Renal cortex interstitium (tissue), 11 donors: Measurements from ENCODE around the gene TULP4. TPM values are rescaled to one million over a fixed set of nuclear protein-coding genes. Genes with fewer than 3 reads are reported as not detected.
"Not testable (repeated sequence)": the region's sequence is repeated elsewhere in the genome, so short reads cannot be mapped to it uniquely, and the experiment has no call there.

Experiments used
- DNase-seq, 11 donors: peaks; one replicate each; pipeline ENCODE4 v3.0.0-alpha.2; 2013; ENCODE audit warnings: low read depth in 9 of 11, low spot score in 4 of 11; ENCODE audit errors: extremely low read depth in 1 of 11
- polyA plus RNA-seq, 3 donors: library from polyadenylated mRNA; unstranded; fragments of 120-200 nt; gene quantifications; one replicate each; pipeline ENCODE4 v1.2.1, GENCODE V29; 2013; ENCODE audit not compliant: insufficient read length in 3 of 3

The TULP4 gene
- polyA plus RNA-seq, 3 donors = 21.1 to 21.8 (median 21.8) TPM

- no peak for DNase-seq
Measured at GRCh38 chr6:158287047-158287446, 25.2 kb upstream of the TULP4 start.

GRCh38 chr6:158290040-158290439 lies 22.2 kb upstream of the TULP4 start:
- DNase-seq = no peak

- DNase-seq = no peak
Measured at GRCh38 chr6:158290659-158291058, 21.6 kb upstream of the TULP4 start.

GRCh38 chr6:158292016-158292415 lies 20.2 kb upstream of the TULP4 start:
- DNase-seq = no peak

- no peak for DNase-seq
Measured at GRCh38 chr6:158293122-158293521, 19.1 kb upstream of the TULP4 start.

- not testable (repeated sequence) for DNase-seq
Measured at GRCh38 chr6:158295976-158296853, 16.1 kb upstream of the TULP4 start.

GRCh38 chr6:158296854-158297324 lies 15.4 kb upstream of the TULP4 start:
- DNase-seq = not testable (repeated sequence)

- not testable (repeated sequence) for DNase-seq
Measured at GRCh38 chr6:158297657-158298056, 14.6 kb upstream of the TULP4 start.

- not testable (repeated sequence) for DNase-seq
Measured at GRCh38 chr6:158300306-158301143, 11.7 kb upstream of the TULP4 start.

- not testable (repeated sequence) for DNase-seq
Measured at GRCh38 chr6:158301561-158301960, 10.7 kb upstream of the TULP4 start.

GRCh38 chr6:158302195-158302796 lies 10.0 kb upstream of the TULP4 start:
- not testable (repeated sequence) for DNase-seq

- DNase-seq = no peak
Measured at GRCh38 chr6:158303210-158303731, 9.0 kb upstream of the TULP4 start.

GRCh38 chr6:158304254-158304653 lies 8.0 kb upstream of the TULP4 start:
- no peak for DNase-seq

GRCh38 chr6:158309814-158310213 lies 2.5 kb upstream of the TULP4 start:
- no peak for DNase-seq

- DNase-seq = no peak
Measured at GRCh38 chr6:158311193-158311592, 1.1 kb upstream of the TULP4 start.

GRCh38 chr6:158311626-158312025 lies 639 bp upstream of the TULP4 start:
- no peak for DNase-seq

GRCh38 chr6:158312672-158313397 lies 570 bp downstream of the TULP4 start:
- DNase-seq = no peak

- DNase-seq = no peak
Measured at GRCh38 chr6:158313989-158314388, 1.7 kb downstream of the TULP4 start.

GRCh38 chr6:158314737-158315136 lies 2.5 kb downstream of the TULP4 start:
- no peak for DNase-seq
